ENCODE results near the gene KRT86.

DNA sequence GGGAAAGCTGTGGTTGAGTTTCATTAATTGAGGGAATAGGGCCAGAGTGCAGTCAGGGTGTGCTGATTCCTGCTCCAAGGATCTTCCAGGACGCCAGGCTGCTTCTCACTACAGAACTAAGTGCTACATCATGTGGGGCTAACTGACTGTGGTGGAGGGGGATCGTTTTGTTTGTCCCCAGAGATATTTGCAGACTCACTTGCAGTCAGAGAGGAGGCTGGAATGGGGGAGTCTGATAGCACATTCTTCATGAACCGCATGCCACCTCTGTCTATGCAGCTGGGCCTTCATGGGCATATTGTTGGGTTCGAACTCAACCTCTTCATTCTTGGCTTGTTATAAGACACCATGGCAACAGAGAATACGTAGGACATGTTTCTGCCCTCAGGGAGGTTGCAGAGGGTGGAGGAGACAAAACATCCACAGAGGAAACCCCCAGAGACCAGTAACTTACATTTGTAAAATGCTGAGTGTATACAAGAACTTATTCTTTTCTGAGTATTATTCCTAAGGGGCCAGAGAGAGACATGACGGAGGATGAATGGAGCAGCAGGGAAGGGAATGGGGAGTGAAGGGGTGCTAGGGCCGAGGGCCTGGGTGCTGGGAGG, 28.4 kb upstream of the KRT86 start:
- TF ChIP-seq CTCF (IDR thresholded peaks at IDR 0.05; ENCODE audit: low read depth, low read length, poor library complexity, severe bottlenecking) (no peak), EZH2phosphoT487 (IDR thresholded peaks at IDR 0.05; ENCODE audit: borderline replicate concordance, low read length) (no peak)
